22Rv1 (cell line): Measurements from ENCODE around the gene GRB2.
"Not testable (repeated sequence)": the region's sequence is repeated elsewhere in the genome, so short reads cannot be mapped to it uniquely, and the experiment has no call there.

Experiments used
- H3K27ac ChIP-seq: fragments of 450-650 bp; 2 replicates; pipeline ENCODE4 v1.5.1; 2017
- ZFX ChIP-seq: fragments of 450-650 bp; IDR thresholded peaks from 2 replicates; pipeline ENCODE4 v1.6.1; 2017; ENCODE audit warnings: antibody characterized with exemption, borderline replicate concordance
- TF ChIP-seq, protein P1 (sequence below): fragments of 450-650 bp; IDR thresholded peaks from 2 replicates; pipeline ENCODE4 v1.5.1; 2017; ENCODE audit warnings: mild to moderate bottlenecking

Gene GRB2

GRCh38 chr17:75288359-75288758, 117.1 kb downstream of the GRB2 start:
- TF ChIP-seq, protein P1, sequence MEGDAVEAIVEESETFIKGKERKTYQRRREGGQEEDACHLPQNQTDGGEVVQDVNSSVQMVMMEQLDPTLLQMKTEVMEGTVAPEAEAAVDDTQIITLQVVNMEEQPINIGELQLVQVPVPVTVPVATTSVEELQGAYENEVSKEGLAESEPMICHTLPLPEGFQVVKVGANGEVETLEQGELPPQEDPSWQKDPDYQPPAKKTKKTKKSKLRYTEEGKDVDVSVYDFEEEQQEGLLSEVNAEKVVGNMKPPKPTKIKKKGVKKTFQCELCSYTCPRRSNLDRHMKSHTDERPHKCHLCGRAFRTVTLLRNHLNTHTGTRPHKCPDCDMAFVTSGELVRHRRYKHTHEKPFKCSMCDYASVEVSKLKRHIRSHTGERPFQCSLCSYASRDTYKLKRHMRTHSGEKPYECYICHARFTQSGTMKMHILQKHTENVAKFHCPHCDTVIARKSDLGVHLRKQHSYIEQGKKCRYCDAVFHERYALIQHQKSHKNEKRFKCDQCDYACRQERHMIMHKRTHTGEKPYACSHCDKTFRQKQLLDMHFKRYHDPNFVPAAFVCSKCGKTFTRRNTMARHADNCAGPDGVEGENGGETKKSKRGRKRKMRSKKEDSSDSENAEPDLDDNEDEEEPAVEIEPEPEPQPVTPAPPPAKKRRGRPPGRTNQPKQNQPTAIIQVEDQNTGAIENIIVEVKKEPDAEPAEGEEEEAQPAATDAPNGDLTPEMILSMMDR = no peak
- no peak for TF ChIP-seq ZFX
- peak overlapping the region; percentile 75 for H3K27ac ChIP-seq

GRCh38 chr17:75287221-75287620, 118.3 kb downstream of the GRB2 start:
- H3K27ac ChIP-seq = no peak overlapping the region
- no peak for TF ChIP-seq ZFX

DNA sequence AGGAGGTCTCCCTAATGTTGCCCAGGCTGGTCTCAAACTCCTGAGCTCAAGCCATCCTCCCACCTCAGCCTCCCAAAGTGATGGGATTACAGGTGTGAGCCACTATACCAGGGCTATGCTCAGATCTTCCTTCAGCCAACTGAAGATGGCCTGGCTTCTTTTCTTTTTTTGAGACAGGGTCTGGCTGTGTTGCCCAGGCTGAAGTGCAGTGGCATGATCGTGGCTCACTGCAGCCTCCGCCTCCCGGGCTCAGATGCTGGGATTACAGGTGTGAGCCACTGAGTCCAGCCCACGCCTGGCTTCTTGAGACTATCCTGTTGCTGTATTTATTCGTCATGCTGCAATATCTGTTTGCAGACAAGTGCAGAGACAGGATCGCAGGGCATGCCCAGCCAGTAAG, 120.4 kb downstream of the GRB2 start:
- no peak for TF ChIP-seq ZFX

GRCh38 chr17:75280189-75280588, 125.3 kb downstream of the GRB2 start:
- H3K27ac ChIP-seq = not testable (repeated sequence)

More for the DNA sequence above, 120.4 kb downstream of the GRB2 start:
- no peak overlapping the region for H3K27ac ChIP-seq

DNA sequence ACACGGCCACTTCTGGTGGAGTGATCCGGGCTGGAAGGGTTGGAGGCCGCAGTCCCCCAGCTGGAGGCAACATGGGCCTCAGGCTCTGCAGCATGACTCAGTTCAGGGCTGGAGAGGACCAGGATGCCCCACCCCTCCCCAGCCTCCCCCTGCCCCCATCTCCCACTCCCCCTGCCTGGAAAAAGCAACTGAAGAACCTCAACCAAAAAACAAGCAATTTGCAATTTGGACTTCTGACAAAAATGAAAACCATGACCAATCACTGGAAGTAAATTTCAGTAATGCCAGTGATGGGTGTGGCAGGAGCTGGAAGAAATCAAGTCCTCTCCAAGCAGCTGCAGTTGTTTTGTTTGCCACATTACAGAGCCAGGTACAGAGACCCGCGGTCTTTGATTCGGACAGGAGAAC, 127.8 kb downstream of the GRB2 start:
- TF ChIP-seq, protein P1 = no peak
- no peak for TF ChIP-seq ZFX
- no peak overlapping the region for H3K27ac ChIP-seq

- no peak for TF ChIP-seq ZFX
- TF ChIP-seq, protein P1 = no peak
- H3K27ac ChIP-seq = peak overlapping the region; percentile 92
Measured at GRCh38 chr17:75273977-75274708, 131.3 kb downstream of the GRB2 start.

DNA sequence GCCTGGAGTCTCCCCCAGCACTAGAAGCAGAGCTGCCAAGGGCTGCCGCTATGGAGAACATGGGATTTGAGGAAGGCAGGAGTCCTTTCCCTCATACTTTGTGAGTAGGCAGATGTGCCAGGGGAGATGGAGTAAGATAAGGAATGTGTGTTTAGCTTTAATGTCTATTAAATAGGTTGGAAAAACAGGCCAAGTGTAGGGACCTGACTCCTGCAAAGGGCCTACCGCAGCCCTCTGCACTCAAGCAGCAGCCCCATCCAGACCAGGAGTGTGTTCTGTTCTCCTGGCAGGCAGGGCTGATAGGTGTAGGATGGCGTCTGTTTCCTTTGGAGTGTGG, 132.7 kb downstream of the GRB2 start:
- TF ChIP-seq, protein P1 = no peak
- TF ChIP-seq ZFX = no peak
- peak overlapping the region; percentile 92 for H3K27ac ChIP-seq

DNA sequence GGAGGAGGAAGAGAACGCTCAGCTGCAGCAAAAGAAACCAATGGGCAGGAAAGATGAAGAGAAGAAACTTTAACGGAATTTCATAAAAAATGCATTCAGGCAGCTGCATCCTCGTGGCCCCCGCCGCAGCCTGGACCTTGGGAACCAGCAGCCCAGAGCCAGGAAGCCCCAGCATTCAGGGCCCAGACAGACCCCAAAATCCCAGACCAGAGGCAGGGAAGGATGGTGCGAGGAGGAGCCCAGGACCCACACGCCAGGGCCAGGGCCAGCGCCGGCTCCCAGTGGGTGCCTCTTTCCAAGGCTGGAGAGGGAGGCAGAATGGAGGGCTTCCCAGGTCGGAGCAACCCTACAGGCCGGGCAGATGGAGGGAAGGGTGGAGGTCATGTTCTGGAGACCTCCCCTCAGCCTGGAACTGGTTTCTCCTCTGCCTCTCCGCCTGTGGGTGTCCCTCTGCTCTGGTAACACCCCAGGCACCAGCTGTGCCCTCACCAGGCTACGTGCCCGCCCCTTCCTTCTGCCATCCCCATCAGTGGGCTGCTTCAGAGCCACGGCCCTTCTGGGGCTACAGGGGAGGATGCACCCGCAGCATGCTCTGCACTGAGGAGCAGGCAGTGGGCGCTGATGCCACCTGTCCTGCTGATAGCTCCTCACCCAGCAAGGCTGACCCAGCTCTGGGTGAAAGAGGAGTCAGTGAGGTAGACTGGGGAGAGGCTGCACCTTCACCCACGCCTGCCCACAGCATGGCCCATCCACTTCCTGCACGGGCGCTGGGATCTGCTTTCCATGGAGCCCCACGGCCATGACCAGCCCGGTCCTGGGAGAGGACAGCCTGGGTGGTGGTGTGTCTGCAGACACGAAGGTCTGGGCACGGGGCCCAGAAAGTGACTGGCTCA, 133.3 kb downstream of the GRB2 start:
- TF ChIP-seq, protein P1 = no peak
- TF ChIP-seq ZFX = no peak
- H3K27ac ChIP-seq = peak overlapping the region; percentile 92
